GM21723 (cell line): ENCODE data around the gene MARS1.
"Not testable (repeated sequence)": the region's sequence is repeated elsewhere in the genome, so short reads cannot be mapped to it uniquely, and the experiment has no call there.

Source experiments
- ATAC-seq: cut with Tn5 transposase; IDR thresholded peaks from one replicate; pipeline ENCODE4 v1.9.1; 2021; ENCODE audit warnings: mild to moderate bottlenecking, moderate library complexity; ENCODE audit not compliant: unreplicated experiment

Gene MARS1

DNA sequence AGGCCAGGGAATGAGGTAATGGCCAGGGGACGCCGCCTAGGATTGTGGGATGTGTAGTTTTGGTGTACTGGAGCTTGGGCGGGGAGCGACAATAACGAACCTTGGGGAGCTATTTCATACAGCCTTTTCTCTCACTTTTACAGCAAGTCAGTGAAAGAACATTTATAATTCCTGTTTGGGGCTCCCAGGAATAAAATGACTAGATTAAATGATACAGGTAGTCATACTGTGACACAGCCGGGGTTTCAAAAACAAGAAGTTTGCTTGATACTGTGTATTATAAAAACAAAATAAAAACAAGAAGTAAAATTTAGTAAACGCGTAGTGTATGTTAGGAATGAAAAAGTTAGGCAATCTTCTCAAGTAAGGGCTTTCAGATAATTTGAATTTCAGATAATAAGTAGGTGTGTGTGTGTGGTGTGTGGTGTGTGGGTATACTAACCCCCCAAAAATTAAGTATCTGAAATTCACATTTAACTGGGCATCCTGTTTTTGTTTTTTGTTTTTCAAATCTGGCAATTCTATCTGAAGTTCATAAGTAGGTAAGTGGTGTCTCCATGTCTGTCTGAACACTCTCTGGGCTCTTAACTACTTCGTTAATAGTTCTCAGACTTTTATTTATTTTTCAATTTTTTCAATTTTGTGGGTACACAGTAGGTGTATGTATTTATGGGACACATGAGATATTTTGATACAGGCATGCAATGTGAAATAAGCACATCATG, 59.6 kb downstream of the MARS1 start:
- ATAC-seq = no peak

DNA sequence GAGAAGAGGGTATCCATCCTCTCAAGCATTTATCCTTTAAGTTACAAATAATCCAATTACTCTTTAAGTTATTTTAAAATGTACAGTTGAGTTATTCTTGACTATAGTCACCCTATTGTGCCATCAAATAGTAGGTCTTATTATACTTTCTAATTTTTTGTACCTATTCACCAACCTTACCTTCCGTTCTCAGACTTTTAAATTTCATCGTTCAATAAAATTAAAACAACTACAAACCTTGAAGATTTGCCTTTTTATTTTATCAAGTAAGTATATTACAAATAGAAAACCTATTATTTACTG, 60.1 kb downstream of the MARS1 start:
- no peak for ATAC-seq

- no peak for ATAC-seq
These were observed 60.6 kb downstream of the MARS1 start for GRCh38 chr12:57548488-57548887.

- ATAC-seq = no peak
These were observed 61.5 kb downstream of the MARS1 start for GRCh38 chr12:57549203-57549908.

- no peak for ATAC-seq
These were observed 62.2 kb downstream of the MARS1 start, which contains the start of gene KIF5A for GRCh38 chr12:57549909-57550640. KIF5A (plus strand) TSS chr12:57550044; CDS start chr12:57550272, 228 bp downstream.

GRCh38 chr12:57550641-57551549, 63.0 kb downstream of the MARS1 start:
- no peak for ATAC-seq

DNA sequence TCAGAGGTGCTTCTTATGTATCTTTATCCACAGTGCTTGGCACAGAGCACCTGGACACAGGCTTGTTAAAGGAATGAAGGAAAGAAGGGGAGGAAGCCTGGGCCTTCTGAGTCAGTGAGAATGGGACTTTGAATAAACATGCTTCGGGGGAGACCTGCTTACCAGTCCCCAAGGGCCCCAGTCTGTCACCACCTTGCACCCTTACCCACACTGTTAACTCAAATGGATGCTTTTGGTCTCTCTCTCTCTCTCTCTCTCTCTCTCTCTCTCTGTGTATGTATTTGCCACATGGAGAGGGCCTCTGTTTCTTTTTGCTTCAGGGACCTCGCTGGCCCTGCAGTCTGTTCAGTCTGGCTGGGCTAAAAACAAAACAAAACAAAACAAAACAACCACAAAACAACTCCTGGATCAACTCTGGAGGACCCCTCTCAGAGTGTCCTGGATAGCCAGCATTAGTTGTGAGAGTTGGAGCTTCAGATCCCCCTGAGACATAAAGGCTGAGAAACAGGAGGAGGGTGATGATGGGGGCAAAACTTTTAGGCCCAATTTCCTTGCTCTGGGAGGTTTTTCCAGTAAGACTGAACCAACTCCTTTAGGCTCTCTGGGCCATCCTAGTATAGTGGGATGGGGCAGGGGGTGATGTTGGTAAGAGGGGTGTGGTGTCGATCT, 63.9 kb downstream of the MARS1 start:
- no peak for ATAC-seq

- ATAC-seq = no peak
These were observed 64.4 kb downstream of the MARS1 start for GRCh38 chr12:57552306-57552651.

- no peak for ATAC-seq
These were observed 65.0 kb downstream of the MARS1 start for GRCh38 chr12:57552835-57553313.

DNA sequence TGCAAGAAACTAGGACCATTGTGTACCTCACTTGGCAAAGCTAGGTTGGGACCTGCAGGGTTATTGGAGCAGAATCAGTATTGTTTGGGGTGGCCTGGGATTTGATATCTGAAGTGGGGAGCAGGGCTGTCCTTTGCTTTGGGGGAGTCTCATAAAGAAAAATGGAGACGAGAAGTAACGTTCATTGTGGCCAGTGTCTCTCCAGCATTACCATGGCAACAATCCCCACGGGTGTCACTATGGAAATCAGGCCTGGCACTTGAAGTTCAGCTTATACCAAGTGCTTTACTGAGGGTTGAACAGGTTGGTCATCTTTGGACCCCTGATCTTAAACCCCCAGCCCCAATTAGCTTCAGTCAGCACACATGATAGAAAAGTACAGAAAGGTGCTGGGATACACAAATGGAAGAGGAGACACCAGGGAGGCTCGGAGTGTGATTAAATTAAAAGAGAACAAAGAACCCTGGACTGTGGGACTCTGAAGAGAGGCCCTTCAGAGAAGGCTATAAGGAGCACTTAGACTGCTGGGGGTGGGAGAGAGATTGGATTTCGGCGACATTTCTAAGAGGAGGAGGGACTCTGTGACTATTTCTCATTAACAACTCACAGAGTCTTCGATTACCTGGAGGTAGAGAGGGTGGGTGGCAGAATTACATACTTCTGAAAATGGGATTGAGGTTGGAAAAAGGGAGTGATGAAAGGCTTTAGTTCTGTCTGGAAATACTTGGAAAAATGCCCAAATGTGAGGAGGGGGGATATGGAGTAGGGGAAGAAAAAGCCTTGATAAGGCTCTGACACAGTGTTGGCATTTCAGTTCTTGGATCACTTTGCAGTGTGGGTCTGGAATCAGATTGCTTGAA, 65.7 kb downstream of the MARS1 start:
- no peak for ATAC-seq

GRCh38 chr12:57554453-57554852, 66.6 kb downstream of the MARS1 start:
- ATAC-seq = no peak

- no peak for ATAC-seq
These were observed 67.0 kb downstream of the MARS1 start for GRCh38 chr12:57554897-57555296.

DNA sequence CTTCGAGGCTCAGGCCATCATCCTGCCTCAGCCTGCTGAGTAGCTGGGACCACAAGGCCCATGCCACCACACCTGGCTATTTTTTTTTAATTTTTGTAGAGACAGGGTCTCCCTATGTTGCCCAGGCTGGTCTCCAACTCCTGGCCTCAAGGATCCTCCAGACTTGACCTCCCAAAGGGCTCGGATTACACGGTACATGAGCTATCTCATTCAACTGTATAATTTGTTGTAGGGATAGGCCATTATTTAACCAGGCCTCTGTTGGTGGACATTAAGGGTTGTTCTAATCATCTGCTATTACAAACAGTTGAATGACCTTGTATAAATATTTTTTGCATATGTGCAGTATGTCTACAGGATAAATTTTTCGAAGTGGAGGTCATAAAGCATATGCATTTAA, 71.0 kb downstream of the MARS1 start:
- ATAC-seq = no peak

DNA sequence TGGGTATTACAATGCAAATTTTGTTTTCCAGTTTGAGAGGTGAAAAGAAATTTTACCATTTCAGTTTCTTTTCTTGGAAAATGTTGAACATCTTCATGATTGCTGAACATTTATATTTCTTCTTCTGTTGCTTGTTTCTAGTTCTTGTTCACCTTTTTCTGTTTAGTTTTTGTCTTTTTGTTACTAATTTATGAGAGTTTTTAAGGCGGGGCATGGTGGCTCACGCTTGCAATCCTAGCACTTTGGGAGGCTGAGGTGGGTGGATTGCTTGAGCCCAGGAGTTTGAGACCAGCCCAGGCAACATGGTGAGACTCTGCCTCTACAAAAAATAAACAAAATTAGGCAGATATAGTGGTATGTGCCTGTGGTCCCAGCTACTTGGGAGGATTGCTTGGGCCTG, 72.6 kb downstream of the MARS1 start:
- ATAC-seq = no peak

DNA sequence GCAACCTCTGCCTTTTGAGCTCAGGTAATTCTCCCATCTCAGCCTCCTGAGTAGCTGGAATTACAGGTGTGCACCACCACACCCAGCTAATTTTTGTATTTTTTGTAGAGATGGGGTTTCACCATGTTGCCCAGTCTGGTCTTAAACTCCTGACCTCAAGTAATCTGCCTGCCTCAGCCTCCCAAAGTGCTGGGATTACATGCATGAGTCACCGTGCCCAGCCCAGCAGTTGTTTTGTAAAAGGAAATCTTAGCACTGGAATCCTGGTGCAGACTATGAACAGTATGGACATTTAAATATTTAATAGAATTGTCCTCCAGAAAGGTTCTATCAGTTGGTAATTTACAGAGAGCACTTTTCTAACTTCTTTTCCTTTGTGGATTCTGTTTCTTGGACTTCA, 73.2 kb downstream of the MARS1 start:
- not testable (repeated sequence) for ATAC-seq

DNA sequence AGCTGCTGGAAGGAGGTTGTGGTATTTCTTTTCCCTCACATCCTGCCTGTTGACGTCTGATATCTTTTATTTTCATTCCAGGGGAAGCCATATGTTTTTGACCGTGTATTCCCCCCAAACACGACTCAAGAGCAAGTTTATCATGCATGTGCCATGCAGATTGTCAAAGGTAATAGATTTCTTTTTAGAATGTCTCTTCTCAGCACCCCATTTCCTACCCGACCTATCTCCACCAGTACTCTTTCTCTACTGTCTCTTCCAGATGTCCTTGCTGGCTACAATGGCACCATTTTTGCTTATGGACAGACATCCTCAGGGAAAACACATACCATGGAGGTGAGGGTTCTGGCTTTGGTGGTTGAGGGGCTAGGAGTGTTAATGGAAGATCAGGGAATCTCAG, 75.5 kb downstream of the MARS1 start:
- no peak for ATAC-seq

DNA sequence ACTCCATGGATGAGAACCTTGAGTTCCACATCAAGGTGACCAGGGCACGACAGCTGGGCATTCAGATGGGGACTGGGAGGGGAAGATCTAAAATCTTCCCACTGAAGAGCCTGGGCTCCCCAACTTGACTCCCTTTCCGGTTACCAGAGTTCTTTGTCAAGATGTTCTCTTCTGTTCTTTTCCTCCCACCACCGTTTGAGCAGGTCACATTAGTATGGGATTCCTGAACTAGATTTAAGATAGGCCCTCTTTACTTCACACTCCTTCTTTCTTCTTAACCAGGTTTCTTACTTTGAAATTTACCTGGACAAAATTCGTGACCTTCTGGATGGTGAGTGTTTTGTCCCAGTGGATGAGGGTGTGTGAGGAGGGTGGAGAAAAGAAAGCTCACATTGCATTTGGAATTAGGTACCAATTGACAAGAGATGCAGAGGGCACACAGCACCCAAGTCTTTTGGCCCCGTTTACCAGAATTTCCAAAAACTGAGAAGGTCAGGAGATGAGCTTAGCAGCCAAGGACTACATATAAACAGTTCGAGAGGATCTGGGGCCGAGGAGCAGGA, 76.4 kb downstream of the MARS1 start:
- no peak for ATAC-seq
